ENCODE results near the gene SPATA2.

Gene SPATA2

GRCh38 chr20:49928411-49929141, 13.2 kb upstream of the SPATA2 start:
- DNase-seq (ENCODE audit: low read depth) = no peak
- no peak overlapping the region for H3K4me3 ChIP-seq (ENCODE audit: low read depth, low read length)
- peak; percentile 75 for TF ChIP-seq CTCF (IDR thresholded peaks at IDR 0.05; ENCODE audit: control insufficient read depth, extremely low read depth, insufficient read depth)

- TF ChIP-seq CTCF (IDR thresholded peaks at IDR 0.05; ENCODE audit: control insufficient read depth, extremely low read depth, insufficient read depth) = no peak
- no peak overlapping the region for H3K4me3 ChIP-seq (ENCODE audit: low read depth, low read length)
- DNase-seq (ENCODE audit: low read depth) = no peak
These were observed 10.6 kb upstream of the SPATA2 start for GRCh38 chr20:49925901-49926454.

- TF ChIP-seq CTCF (IDR thresholded peaks at IDR 0.05; ENCODE audit: control insufficient read depth, extremely low read depth, insufficient read depth) = no peak
- DNase-seq (ENCODE audit: low read depth) = no peak
- H3K4me3 ChIP-seq (ENCODE audit: low read depth, low read length) = no peak overlapping the region
These were observed 8.9 kb upstream of the SPATA2 start for GRCh38 chr20:49924247-49924646.

- no peak for DNase-seq (ENCODE audit: low read depth)
- no peak overlapping the region for H3K4me3 ChIP-seq (ENCODE audit: low read depth, low read length)
- no peak for TF ChIP-seq CTCF (IDR thresholded peaks at IDR 0.05; ENCODE audit: control insufficient read depth, extremely low read depth, insufficient read depth)
These were observed 4.1 kb upstream of the SPATA2 start for GRCh38 chr20:49919461-49919860.

GRCh38 chr20:49919009-49919408, 3.7 kb upstream of the SPATA2 start:
- no peak for TF ChIP-seq CTCF (IDR thresholded peaks at IDR 0.05; ENCODE audit: control insufficient read depth, extremely low read depth, insufficient read depth)
- DNase-seq (ENCODE audit: low read depth) = no peak
- no peak overlapping the region for H3K4me3 ChIP-seq (ENCODE audit: low read depth, low read length)

- no peak overlapping the region for H3K4me3 ChIP-seq (ENCODE audit: low read depth, low read length)
- no peak for TF ChIP-seq CTCF (IDR thresholded peaks at IDR 0.05; ENCODE audit: control insufficient read depth, extremely low read depth, insufficient read depth)
- DNase-seq (ENCODE audit: low read depth) = no peak
These were observed 3.1 kb upstream of the SPATA2 start for GRCh38 chr20:49918446-49918845.

All from LNCaP clone FGC (cell line).